Measurements from ENCODE around the gene GARRE1. TPM values are rescaled to one million over a fixed set of nuclear protein-coding genes. Genes with fewer than 3 reads are reported as not detected.
"Not testable (repeated sequence)": the region's sequence is repeated elsewhere in the genome, so short reads cannot be mapped to it uniquely, and the experiment has no call there.

GARRE1 gene
- total and polyA plus RNA-seq, 2 of the 8 experiments (the other 6 are each of a cell fraction or from before 2014, with no cell fraction given) = 16.4 to 23.1 TPM

- H4K20me1 ChIP-seq (replicated peaks in 1 of 2; ENCODE audit: control insufficient read depth in 1 of 2, insufficient read depth in 2 of 2, low read length in 2 of 2); H4K5ac ChIP-seq (ENCODE audit: insufficient read length, low read depth, low read length); DNase-seq (ENCODE audit: low read depth in 1 of 2, low spot score in 2 of 2); H2AFZ ChIP-seq (ENCODE audit: low read length); FAIRE-seq; H2BK120ac ChIP-seq (replicated peaks; ENCODE audit: low read depth, low read length); H2BK20ac ChIP-seq (ENCODE audit: low read length); H3K27me3 ChIP-seq (replicated peaks in 1 of 4; ENCODE audit: control insufficient read depth in 3 of 4, extremely low read depth in 1 of 4, insufficient read depth in 3 of 4, low read length in 3 of 4); H3K9me3 ChIP-seq (ENCODE audit: insufficient read depth in 2 of 2, low read depth in 1 of 2, low read length in 1 of 2); H3K9ac ChIP-seq (replicated peaks in 1 of 4; ENCODE audit: extremely low read depth in 1 of 4, low read depth in 3 of 4, low read length in 3 of 4); H3K4me3 ChIP-seq (ENCODE audit: extremely low read depth in 1 of 4, insufficient read depth in 2 of 4, low read depth in 3 of 4, low read length in 4 of 4); H3K56ac ChIP-seq (replicated peaks; ENCODE audit: insufficient read length, low read depth, low read length); H3K23ac ChIP-seq (ENCODE audit: insufficient read length); H4K8ac ChIP-seq (ENCODE audit: extremely low read depth, insufficient read depth, low read length); H3K79me2 ChIP-seq (ENCODE audit: control insufficient read depth in 1 of 2, insufficient read depth in 2 of 2, low read length in 2 of 2); H4K91ac ChIP-seq (replicated peaks; ENCODE audit: insufficient read length, low read length); H3K4ac ChIP-seq (replicated peaks; ENCODE audit: insufficient read length, low read depth, low read length); H3K36me3 ChIP-seq (ENCODE audit: control insufficient read depth in 2 of 4, insufficient read depth in 4 of 4, low read length in 3 of 4); H3K18ac ChIP-seq (ENCODE audit: extremely low read depth, low read length); H3K14ac ChIP-seq (ENCODE audit: insufficient read length); POLR2A ChIA-PET (ENCODE audit: partially characterized antibody); H3K79me1 ChIP-seq (ENCODE audit: low read depth, low read length); H3K4me1 ChIP-seq (replicated peaks in 1 of 4; ENCODE audit: control insufficient read depth in 3 of 4, insufficient read depth in 4 of 4, low read length in 3 of 4); H3K27ac ChIP-seq (ENCODE audit: low read depth, low read length); H3K23me2 ChIP-seq (ENCODE audit: low read depth, low read length); H3K4me2 ChIP-seq (ENCODE audit: insufficient read depth in 1 of 2, low read depth in 2 of 2, low read length in 2 of 2): not testable (repeated sequence)
- WGBS, 2 experiments (ENCODE audit: extremely low coverage in 1 of 2, insufficient coverage in 1 of 2, insufficient read length in 1 of 2, insufficient replicate concordance in 2 of 2, low coverage in 1 of 2, low lambda C conversion rate in 2 of 2, missing lambda C conversion rate in 1 of 2) = 98% methylated on average over 10 of the region's 10 CpGs; no CpG with 5 or more reads in 1 of the 2 experiments
- 0 out of 2 replicates have a peak overlapping the region, but pooled peaks have one; percentile 9 for H2BK12ac ChIP-seq (ENCODE audit: low read depth, low read length)
- CTCF ChIA-PET (ENCODE audit: partially characterized antibody) = interaction anchor here (0.6 to 1.1 kb wide), 5 partner anchors 19 to 542 kb away, joined by 3 read pairs; no protein-coding TSS in a partner anchor
- H2BK15ac ChIP-seq (ENCODE audit: low read length) = peak overlapping the region; percentile 72; the same call in 1 of the 2 replicates
- 0 out of 2 replicates have a peak overlapping the region, but pooled peaks have one; percentile 24 for H2BK5ac ChIP-seq (ENCODE audit: low read depth, low read length)
- 0 out of 2 replicates have a peak overlapping the region, but pooled peaks have one; percentile 39 for H2AK5ac ChIP-seq (ENCODE audit: low read depth, low read length)
Observed at GRCh38 chr19:34243138-34243875, 11.0 kb upstream of the GARRE1 start.

Data from H1 (cell line).